B cell (primary cell): ENCODE measurements around the gene AGAP1. TPM values are rescaled to one million over a fixed set of nuclear protein-coding genes. Genes with fewer than 3 reads are reported as not detected.

Experiments used
- ATAC-seq: fragments of 200-7000 bp; cut with Tn5 transposase; one replicate; pipeline ENCODE4 v1.10.0; 2021; ENCODE audit warnings: low read depth, mild to moderate bottlenecking, moderate number of reproducible peaks, moderate library complexity
- CTCF ChIA-PET: fragments of 350-600 bp; sonication (Branson Sonifier 250); formaldehyde crosslinking; loops from one replicate; lab custom pipeline; 2021; ENCODE audit warnings: antibody characterized with exemption, inconsistent platforms; lab: Charles Lee
- POLR2A ChIA-PET: fragments of 350-600 bp; sonication (Branson Sonifier 250); formaldehyde crosslinking; loops from one replicate; lab custom pipeline; 2021; ENCODE audit warnings: antibody characterized with exemption; lab: Charles Lee
- DNase-seq: peaks from one replicate; pipeline ENCODE4 v3.0.0; 2013
- H2AFZ ChIP-seq: 2 replicates; pipeline ENCODE4 v1.6.1; 2012; ENCODE audit warnings: mild to moderate bottlenecking, low read depth, low read length; ENCODE audit not compliant: insufficient read depth, poor library complexity, severe bottlenecking
- H3K27ac ChIP-seq, 2 donors: 1 replicate in 1 of 2; 2 replicates in 1 of 2; pipeline ENCODE4 v1.5.1; 2012 to 2013; ENCODE audit warnings: low read length in 2 of 2, mild to moderate bottlenecking in 2 of 2, moderate library complexity in 1 of 2
- H3K27me3 ChIP-seq, 4 experiments: fragments of 200-600 bp in 1 of 4; sonication (generic) in 1 of 4; replicated peaks in 1 of 4; 1 replicate in 2 of 4; 2 replicates in 2 of 4; pipeline versions ENCODE4 v1.6.1 to v1.7.0; 2013 to 2016; ENCODE audit warnings: low read length in 3 of 4, mild to moderate bottlenecking in 2 of 4, mixed read lengths in 1 of 4, moderate library complexity in 1 of 4; ENCODE audit not compliant: insufficient read depth in 4 of 4, control insufficient read depth in 3 of 4; ENCODE audit errors: control extremely low read depth in 1 of 4
- H3K36me3 ChIP-seq, 2 experiments: replicated peaks in 1 of 2; 1 replicate in 1 of 2; 2 replicates in 1 of 2; pipeline versions ENCODE4 v1.6.1 to v1.7.1; 2013; ENCODE audit warnings: low read length in 1 of 2; ENCODE audit not compliant: insufficient read depth in 2 of 2, control insufficient read depth in 1 of 2; ENCODE audit errors: control extremely low read depth in 1 of 2, extremely low read depth in 1 of 2
- H3K4me1 ChIP-seq, 2 donors: fragments of 200-600 bp in 1 of 2; sonication (generic) in 1 of 2; 1 replicate in 1 of 2; 2 replicates in 1 of 2; pipeline versions ENCODE4 v1.5.1 to v1.6.1; 2013 to 2017; ENCODE audit warnings: low read length in 2 of 2; ENCODE audit not compliant: control insufficient read depth in 2 of 2, insufficient read depth in 2 of 2
- H3K4me2 ChIP-seq: replicated peaks from 2 replicates; pipeline ENCODE3; 2012; ENCODE audit warnings: mild to moderate bottlenecking, low read depth, low read length; ENCODE audit not compliant: poor library complexity, severe bottlenecking
- H3K4me3 ChIP-seq, 5 experiments: fragments of 200-600 bp in 1 of 5; sonication (generic) in 1 of 5; 1 replicate in 3 of 5; 2 replicates in 2 of 5; pipeline versions ENCODE4 v1.5.1 to v1.7.0; 2011 to 2016; ENCODE audit warnings: low read length in 4 of 5, mild to moderate bottlenecking in 4 of 5, low read depth in 2 of 5, control low read depth in 1 of 5, moderate library complexity in 1 of 5; ENCODE audit not compliant: insufficient read depth in 1 of 5; ENCODE audit errors: control extremely low read depth in 1 of 5, extremely low read depth in 1 of 5
- H3K79me2 ChIP-seq: fragments of 200-600 bp; sonication (generic); one replicate; pipeline ENCODE4 v1.6.0; 2016; ENCODE audit warnings: low read length; ENCODE audit not compliant: control insufficient read depth, insufficient read depth
- H3K9ac ChIP-seq: fragments of 200-600 bp; sonication (generic); 2 replicates; pipeline ENCODE4 v1.6.1; 2017; ENCODE audit warnings: mild to moderate bottlenecking, low read length, moderate library complexity
- H3K9me3 ChIP-seq, 3 donors: one replicate each; pipeline versions ENCODE4 v1.6.1 to v1.7.1; 2013; ENCODE audit warnings: low read length in 2 of 3; ENCODE audit not compliant: control insufficient read depth in 2 of 3, insufficient read depth in 1 of 3; ENCODE audit errors: control extremely low read depth in 1 of 3
- H4K20me1 ChIP-seq: 2 replicates; pipeline ENCODE4 v1.6.0; 2012; ENCODE audit warnings: mild to moderate bottlenecking, low read length; ENCODE audit not compliant: insufficient read depth, control insufficient read depth, poor library complexity, severe bottlenecking
- H3K27ac Mint-ChIP-seq: one replicate; pipeline ENCODE4 v1.8.0; 2021; ENCODE audit warnings: mixed read lengths
- H3K27me3 Mint-ChIP-seq: one replicate; pipeline ENCODE4 v1.8.0; 2021; ENCODE audit warnings: mixed read lengths
- H3K4me1 Mint-ChIP-seq: one replicate; pipeline ENCODE4 v1.8.0; 2021; ENCODE audit warnings: mixed read lengths
- H3K4me3 Mint-ChIP-seq: one replicate; pipeline ENCODE4 v1.8.0; 2021; ENCODE audit warnings: mixed read lengths
- H3K9me3 Mint-ChIP-seq: one replicate; pipeline ENCODE4 v1.8.0; 2022; ENCODE audit warnings: mixed read lengths; ENCODE audit not compliant: insufficient read depth
- CTCF ChIP-seq: fragments of 200-600 bp; IDR thresholded peaks from one replicate; pipeline ENCODE4 v1.8.0; 2022; ENCODE audit warnings: antibody characterized with exemption, mild to moderate bottlenecking
- EZH2 ChIP-seq: IDR thresholded peaks from 2 replicates; pipeline ENCODE4 v1.6.1; 2012; ENCODE audit warnings: borderline replicate concordance, low read depth, mild to moderate bottlenecking, moderate library complexity, low read length; ENCODE audit not compliant: insufficient read depth, poor library complexity, severe bottlenecking
- WGBS: methylation state at CpG from one replicate; pipeline ENCODE4 v1.1.5; 2013; ENCODE audit warnings: missing lambda C conversion rate; ENCODE audit not compliant: insufficient coverage; 5-methylcytosine and 5-hydroxymethylcytosine counted together
- intact Hi-C: fragments of 100-400 bp; cut with micrococcal nuclease; formaldehyde crosslinking; loops from one replicate; pipeline ENCODE4 v1.10.0; 2022
- polyA plus RNA-seq: library from polyadenylated mRNA; depleted of rRNA; stranded (reverse); fragments of >200 nt; gene quantifications from 2 replicates; pipeline ENCODE4 v1.2.3, GENCODE V29; 2012
- total RNA-seq, 2 donors: library from RNA; stranded (reverse); fragments of 120-200 nt in 1 of 2; gene quantifications; 1 replicate in 1 of 2; 2 replicates in 1 of 2; pipeline versions ENCODE4 v1.2.3 to v1.2.4, GENCODE V29; 2013 to 2022

AGAP1 gene
- total and polyA plus RNA-seq, 2 donors (not counting 1 experiment from before 2014, with no cell fraction given): 0.01 TPM; not detected in 1

DNA sequence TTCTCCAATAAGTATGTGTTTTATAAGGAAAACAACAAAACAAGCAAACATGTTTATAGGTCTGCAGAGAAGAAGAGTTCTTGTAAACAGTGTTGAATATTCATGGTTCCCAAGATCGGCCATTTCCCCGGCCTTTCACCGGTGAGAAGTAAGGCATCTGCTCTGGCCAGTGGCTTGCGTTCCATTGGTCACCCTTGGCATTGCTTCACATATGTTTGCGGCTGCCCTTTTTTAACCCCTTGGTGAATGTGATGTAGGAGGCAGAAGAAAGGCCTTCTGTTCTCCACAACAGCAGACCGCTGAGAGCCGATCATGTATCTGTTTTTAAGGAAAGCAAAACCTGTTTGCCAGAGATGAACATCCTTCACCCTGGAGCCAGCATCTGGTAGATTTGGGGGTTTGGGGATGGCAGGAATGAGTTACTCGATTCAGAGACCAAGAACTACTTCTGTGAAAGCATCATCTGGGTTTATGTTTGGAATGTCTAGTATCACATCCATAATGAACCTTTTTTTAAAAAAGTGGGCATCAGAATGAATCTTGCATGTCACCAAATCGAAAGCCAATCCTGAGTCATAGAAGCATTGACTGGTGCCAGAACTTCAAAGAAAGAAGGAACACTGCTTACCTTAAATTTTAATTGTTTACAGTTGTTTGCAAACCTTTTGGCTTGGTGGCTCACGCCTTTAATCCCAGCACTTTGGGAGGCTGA is 112.3 kb downstream of the AGAP1 start:
- no peak overlapping the region for H3K9ac ChIP-seq
- peaks cover 0 to 27% (median 0%) of the 10 kb centered on the region in 3 donors for H3K9me3 ChIP-seq
- H3K27ac ChIP-seq: no peak overlapping the region
- H4K20me1 ChIP-seq: no peaks in the 10 kb centered on the region
- H3K4me1 Mint-ChIP-seq: no peaks in the 10 kb centered on the region
- no peak overlapping the region for H3K4me3 Mint-ChIP-seq
- intact Hi-C loops: no loop called here
- H3K27me3 ChIP-seq: no peaks in the 10 kb centered on the region
- POLR2A ChIA-PET: no interaction called here
- no peak overlapping the region for H3K4me3 ChIP-seq
- peaks cover 6% of the 10 kb centered on the region for H3K9me3 Mint-ChIP-seq
- no peaks in the 10 kb centered on the region for H3K36me3 ChIP-seq
- no peaks in the 10 kb centered on the region for H3K4me1 ChIP-seq
- DNase-seq: no peak
- H3K79me2 ChIP-seq: no peaks in the 10 kb centered on the region
- WGBS: 83% methylated on average over 7 of the region's 10 CpGs
- H3K27ac Mint-ChIP-seq: no peak overlapping the region
- no peak for TF ChIP-seq CTCF
- no peak for TF ChIP-seq EZH2
- H3K27me3 Mint-ChIP-seq: peaks cover 3% of the 10 kb centered on the region
- H2AFZ ChIP-seq: no peak overlapping the region
- no peak for ATAC-seq
- CTCF ChIA-PET: no interaction called here
- H3K4me2 ChIP-seq: no peak overlapping the region

- Mint-ChIP-seq H3K4me3 (no peak overlapping the region), H3K9me3 (peaks cover 6% of the 10 kb centered on the region), H3K27ac (no peak overlapping the region), H3K4me1 (no peaks in the 10 kb centered on the region), H3K27me3 (peaks cover 8% of the 10 kb centered on the region)
- Histone ChIP-seq H4K20me1 (no peaks in the 10 kb centered on the region), H3K9ac (no peak overlapping the region), H3K4me1 (no peaks in the 10 kb centered on the region), H2AFZ (no peak overlapping the region), H3K9me3 (peaks cover 0 to 21% (median 0%) of the 10 kb centered on the region in 3 donors), H3K36me3 (no peaks in the 10 kb centered on the region), H3K4me3 (no peak overlapping the region), H3K4me2 (no peak overlapping the region), H3K79me2 (no peaks in the 10 kb centered on the region), H3K27me3 (no peaks in the 10 kb centered on the region), H3K27ac (no peak overlapping the region)
- intact Hi-C loops: no loop called here
- POLR2A ChIA-PET: no interaction called here
- DNase-seq (no peak), ATAC-seq (no peak)
- 91% methylated on average over 16 of the region's 18 CpGs for WGBS
- CTCF ChIA-PET: no interaction called here
- no peak for TF ChIP-seq CTCF
- TF ChIP-seq EZH2: no peak
Measured at GRCh38 chr2:235607546-235608199, 113.8 kb downstream of the AGAP1 start.
